Kidney (tissue), 14 donors: Measurements from ENCODE around the gene PRDM15. TPM values are rescaled to one million over a fixed set of nuclear protein-coding genes. Genes with fewer than 3 reads are reported as not detected.
A peak's percentile ranks its signal among the peaks of the same experiment; 100 is the strongest.

Source experiments
- DNase-seq, 5 donors: peaks; one replicate each; pipeline ENCODE4 v3.0.0-alpha.2; 2013 to 2020
- FAIRE-seq: peaks from 2 replicates; lab custom pipeline; 2012; peaks lifted over from hg19 to GRCh38; lab: Jason Lieb, UNC
- H3K27ac ChIP-seq, 2 donors: one replicate each; pipeline ENCODE4 v1.7.0; 2013; ENCODE audit warnings: low read depth in 2 of 2, low read length in 2 of 2, inconsistent platforms in 1 of 2
- H3K27me3 ChIP-seq: one replicate; pipeline ENCODE4 v1.7.1; 2013; ENCODE audit warnings: low read length, inconsistent platforms; ENCODE audit not compliant: control insufficient read depth, insufficient read depth
- H3K36me3 ChIP-seq, 3 donors: one replicate each; pipeline versions ENCODE4 v1.7.0 to v1.7.1; 2013; ENCODE audit warnings: low read length in 3 of 3, control low read depth in 1 of 3, inconsistent platforms in 1 of 3; ENCODE audit not compliant: insufficient read depth in 3 of 3, control insufficient read depth in 2 of 3
- H3K4me1 ChIP-seq, 3 donors: one replicate each; pipeline versions ENCODE4 v1.7.0 to v1.7.1; 2013; ENCODE audit warnings: low read length in 3 of 3, inconsistent platforms in 1 of 3, low read depth in 1 of 3; ENCODE audit not compliant: control insufficient read depth in 2 of 3, insufficient read depth in 2 of 3
- H3K4me3 ChIP-seq, 3 donors: one replicate each; pipeline versions ENCODE4 v1.7.0 to v1.8.1; 2013; ENCODE audit warnings: low read length in 3 of 3, control low read depth in 1 of 3, inconsistent platforms in 1 of 3
- H3K9ac ChIP-seq, 3 donors: one replicate each; pipeline versions ENCODE4 v1.7.0 to v1.7.1; 2013; ENCODE audit warnings: low read length in 3 of 3, control low read depth in 1 of 3, inconsistent platforms in 1 of 3
- H3K9me3 ChIP-seq, 3 donors: one replicate each; pipeline versions ENCODE4 v1.7.0 to v1.7.1; 2013; ENCODE audit warnings: low read length in 3 of 3, control low read depth in 1 of 3, inconsistent platforms in 1 of 3; ENCODE audit not compliant: control insufficient read depth in 2 of 3, insufficient read depth in 1 of 3
- intact Hi-C: fragments of 100-400 bp; cut with DNase I; formaldehyde crosslinking; loops from one replicate; pipeline ENCODE4 v1.11.1; 2022
- polyA plus RNA-seq: library from polyadenylated mRNA; stranded (reverse); fragments of 350-450 nt; fragmentation: Illumina TruSeq; extraction: RNeasy Lipid Tissue Mini Kit (QIAGEN cat#74804); gene quantifications from one replicate; pipeline ENCODE4 v1.2.3, GENCODE V29; 2014; ENCODE audit warnings: low read depth, low replicate concordance; ENCODE audit not compliant: insufficient read depth
- total RNA-seq: library from RNA; stranded (reverse); fragmentation: NEBNext Ultra II Directional; extraction: Animal tissue kit (Norgen Biotek cat#: 25700); gene quantifications from one replicate; pipeline ENCODE4 v1.2.1, GENCODE V29; 2021
- TF ChIP-seq, protein P1 (sequence below): IDR thresholded peaks from 3 replicates; pipeline ENCODE4 v1.5.1; 2012; ENCODE audit warnings: mild to moderate bottlenecking, moderate library complexity, borderline replicate concordance; ENCODE audit not compliant: insufficient read depth; ENCODE audit errors: extremely low read depth
- donor health status: control.
- donor health status: control.
- donor health status: control.
- donor health status: control.
- donor health status: control.
- donor health status: DM: yes; HTN: yes; CAD: no.
- donor health status: Normal renal cell carcinoma (clear cell type).

Gene PRDM15
- total and polyA plus RNA-seq, 2 donors from 2014 or later: 1.3 to 8.4 TPM

DNA sequence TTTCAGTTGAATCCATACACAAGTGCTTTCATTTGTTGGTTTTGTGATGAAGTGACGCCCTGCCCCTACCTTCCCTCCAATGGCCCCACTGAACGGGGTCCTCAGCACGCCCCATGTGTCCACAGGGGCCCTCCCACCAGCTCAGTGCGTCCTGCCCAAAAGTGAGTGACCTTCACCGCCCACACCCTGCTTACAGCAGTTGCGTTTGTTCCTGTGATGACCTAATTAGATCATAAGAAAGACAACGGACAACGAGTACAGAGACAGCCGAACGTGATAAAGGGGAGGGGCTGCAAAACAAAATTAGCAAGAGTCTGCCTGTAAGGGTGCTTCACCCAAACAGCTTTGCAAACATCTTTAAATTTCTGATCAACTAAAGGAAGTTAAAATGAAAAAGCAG lies 74.1 kb downstream of the PRDM15 start:
- no peak overlapping the region for H3K4me3 ChIP-seq
- DNase-seq (peak in 1 of 5 donors; percentile 15), FAIRE-seq (no peak)
- intact Hi-C loops: no loop called here
- no peaks in the 10 kb centered on the region for H3K4me1 ChIP-seq
- no peaks in the 10 kb centered on the region for H3K27me3 ChIP-seq
- no peak overlapping the region for H3K27ac ChIP-seq
- H3K9ac ChIP-seq: no peak overlapping the region
- no peaks in the 10 kb centered on the region for H3K9me3 ChIP-seq
- H3K36me3 ChIP-seq: peaks cover 0 to 11% (median 1%) of the 10 kb centered on the region in 3 donors
- TF ChIP-seq, protein P1, sequence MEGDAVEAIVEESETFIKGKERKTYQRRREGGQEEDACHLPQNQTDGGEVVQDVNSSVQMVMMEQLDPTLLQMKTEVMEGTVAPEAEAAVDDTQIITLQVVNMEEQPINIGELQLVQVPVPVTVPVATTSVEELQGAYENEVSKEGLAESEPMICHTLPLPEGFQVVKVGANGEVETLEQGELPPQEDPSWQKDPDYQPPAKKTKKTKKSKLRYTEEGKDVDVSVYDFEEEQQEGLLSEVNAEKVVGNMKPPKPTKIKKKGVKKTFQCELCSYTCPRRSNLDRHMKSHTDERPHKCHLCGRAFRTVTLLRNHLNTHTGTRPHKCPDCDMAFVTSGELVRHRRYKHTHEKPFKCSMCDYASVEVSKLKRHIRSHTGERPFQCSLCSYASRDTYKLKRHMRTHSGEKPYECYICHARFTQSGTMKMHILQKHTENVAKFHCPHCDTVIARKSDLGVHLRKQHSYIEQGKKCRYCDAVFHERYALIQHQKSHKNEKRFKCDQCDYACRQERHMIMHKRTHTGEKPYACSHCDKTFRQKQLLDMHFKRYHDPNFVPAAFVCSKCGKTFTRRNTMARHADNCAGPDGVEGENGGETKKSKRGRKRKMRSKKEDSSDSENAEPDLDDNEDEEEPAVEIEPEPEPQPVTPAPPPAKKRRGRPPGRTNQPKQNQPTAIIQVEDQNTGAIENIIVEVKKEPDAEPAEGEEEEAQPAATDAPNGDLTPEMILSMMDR: no peak

DNA sequence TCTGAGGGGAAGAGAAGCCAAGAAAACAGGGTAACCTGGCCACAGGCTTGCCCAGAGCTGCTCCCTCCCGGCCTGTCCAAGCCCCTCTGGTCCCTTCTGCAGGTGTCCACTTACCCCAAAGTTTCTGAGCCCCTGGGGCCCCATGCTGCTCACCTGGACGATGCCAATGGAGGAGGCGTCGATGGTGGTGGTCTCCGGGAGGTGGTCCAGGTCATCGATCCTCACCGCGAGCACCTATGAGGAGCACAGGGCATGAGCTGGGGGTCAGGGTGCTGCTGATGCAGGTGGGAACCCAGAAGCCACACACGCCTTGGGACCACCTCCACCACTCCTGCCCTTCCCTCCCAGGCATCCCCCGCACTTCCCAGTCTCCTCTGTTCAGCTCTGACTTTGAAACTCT lies 74.8 kb downstream of the PRDM15 start:
- DNase-seq (peak in 1 of 5 donors; percentile 17), FAIRE-seq (no peak)
- H3K9me3 ChIP-seq: no peaks in the 10 kb centered on the region
- no peak overlapping the region for H3K9ac ChIP-seq
- no peak overlapping the region for H3K27ac ChIP-seq
- intact Hi-C loops: no loop called here
- H3K36me3 ChIP-seq: peaks cover 0 to 11% (median 0%) of the 10 kb centered on the region in 3 donors
- TF ChIP-seq, protein P1: no peak
- no peaks in the 10 kb centered on the region for H3K4me1 ChIP-seq
- no peak overlapping the region for H3K4me3 ChIP-seq
- H3K27me3 ChIP-seq: no peaks in the 10 kb centered on the region

DNA sequence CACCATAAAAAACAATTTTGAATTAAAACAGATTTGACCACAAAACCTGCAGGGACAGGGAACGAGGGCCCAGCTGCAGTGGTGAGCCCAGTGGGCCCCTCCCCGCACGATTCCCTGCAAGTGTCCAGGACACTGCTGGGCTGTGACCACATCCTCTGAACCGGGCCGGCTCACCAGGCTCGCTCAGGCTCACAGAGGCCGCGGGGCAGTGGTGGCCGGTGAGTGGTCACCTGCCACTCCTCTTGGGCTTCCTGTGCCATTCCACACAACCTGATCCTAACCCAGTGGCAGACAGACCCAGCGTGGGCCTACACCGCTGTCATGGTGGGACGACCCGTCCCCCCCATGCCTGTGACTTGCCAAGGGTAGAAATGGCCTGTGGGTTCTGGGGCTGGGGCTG lies 75.8 kb downstream of the PRDM15 start:
- DNase-seq (peak in 1 of 5 donors; percentile 18), FAIRE-seq (no peak)
- Histone ChIP-seq H3K9me3 (no peaks in the 10 kb centered on the region), H3K9ac (no peak overlapping the region), H3K4me3 (no peak overlapping the region), H3K27me3 (no peaks in the 10 kb centered on the region), H3K36me3 (peaks cover 0 to 11% (median under 1%) of the 10 kb centered on the region in 3 donors), H3K27ac (no peak overlapping the region), H3K4me1 (no peaks in the 10 kb centered on the region)
- intact Hi-C loops: no loop called here
- TF ChIP-seq, protein P1: no peak

DNA sequence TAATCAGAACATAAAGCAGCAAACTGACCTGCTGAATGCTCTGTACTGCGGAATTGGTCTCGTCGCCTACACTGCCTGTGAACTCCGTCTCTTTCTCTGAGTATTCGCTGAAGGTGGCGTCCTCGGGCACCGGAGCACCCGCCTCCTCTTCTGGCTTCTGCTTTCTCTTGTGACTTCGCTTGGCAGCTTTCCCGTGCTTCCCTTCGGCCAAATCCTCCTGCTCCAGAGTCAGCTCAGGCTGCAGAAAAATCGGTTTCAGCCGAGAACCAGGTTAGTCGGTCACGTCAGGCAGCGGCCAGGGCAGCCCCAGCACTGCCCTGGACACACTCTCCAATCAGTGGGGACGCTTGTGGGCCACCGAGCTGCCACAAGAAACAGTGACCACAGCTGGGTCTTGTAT lies 76.5 kb downstream of the PRDM15 start:
- TF ChIP-seq, protein P1: no peak
- peaks cover 0 to 11% (median 3%) of the 10 kb centered on the region in 3 donors for H3K36me3 ChIP-seq
- intact Hi-C loops: no loop called here
- H3K4me1 ChIP-seq: no peaks in the 10 kb centered on the region
- H3K9ac ChIP-seq: no peak overlapping the region
- DNase-seq: peak in 1 of 5 donors; percentile 14
- no peaks in the 10 kb centered on the region for H3K9me3 ChIP-seq
- no peak overlapping the region for H3K4me3 ChIP-seq
- H3K27ac ChIP-seq: no peak overlapping the region
- FAIRE-seq: no peak
- no peaks in the 10 kb centered on the region for H3K27me3 ChIP-seq
